Duodenal mucosa (tissue), 2 donors: ENCODE measurements around the gene ADIPOQ.
"Not testable (repeated sequence)": the region's sequence is repeated elsewhere in the genome, so short reads cannot be mapped to it uniquely, and the experiment has no call there.

Experiments
- H3K27ac ChIP-seq: one replicate; pipeline ENCODE4 v1.7.0; 2013; ENCODE audit warnings: low read depth, low read length
- H3K27me3 ChIP-seq, 2 donors: one replicate each; pipeline ENCODE4 v1.7.0; 2013; ENCODE audit warnings: low read length in 2 of 2, control low read depth in 1 of 2; ENCODE audit not compliant: insufficient read depth in 2 of 2, control insufficient read depth in 1 of 2
- H3K36me3 ChIP-seq, 2 donors: one replicate each; pipeline ENCODE4 v1.7.0; 2013; ENCODE audit warnings: low read length in 2 of 2, control low read depth in 1 of 2; ENCODE audit not compliant: insufficient read depth in 2 of 2, control insufficient read depth in 1 of 2
- H3K4me1 ChIP-seq, 2 donors: one replicate each; pipeline ENCODE4 v1.7.0; 2013; ENCODE audit warnings: low read length in 2 of 2, control low read depth in 1 of 2; ENCODE audit not compliant: insufficient read depth in 2 of 2, control insufficient read depth in 1 of 2
- H3K4me3 ChIP-seq, 2 donors: one replicate each; pipeline ENCODE4 v1.7.0; 2013; ENCODE audit warnings: low read length in 2 of 2, low read depth in 1 of 2
- H3K9ac ChIP-seq, 2 donors: one replicate each; pipeline ENCODE4 v1.7.0; 2013; ENCODE audit warnings: low read length in 2 of 2, low read depth in 1 of 2
- H3K9me3 ChIP-seq, 2 donors: one replicate each; pipeline ENCODE4 v1.7.0; 2013; ENCODE audit warnings: low read length in 2 of 2, control low read depth in 1 of 2; ENCODE audit not compliant: control insufficient read depth in 1 of 2

ADIPOQ gene

GRCh38 chr3:186901135-186901734 is 58.7 kb downstream of the ADIPOQ start:
- Histone ChIP-seq H3K27me3 (no peaks in the 10 kb centered on the region), H3K9me3 (peaks cover 0 to 4% of the 10 kb centered on the region in 2 donors), H3K27ac (no peak overlapping the region), H3K9ac (no peak overlapping the region), H3K36me3 (no peaks in the 10 kb centered on the region), H3K4me3 (no peak overlapping the region), H3K4me1 (no peaks in the 10 kb centered on the region)

- Histone ChIP-seq H3K9me3 (peaks cover 0 to 4% of the 10 kb centered on the region in 2 donors), H3K4me3 (no peak overlapping the region), H3K27ac (no peak overlapping the region), H3K4me1 (no peaks in the 10 kb centered on the region), H3K27me3 (no peaks in the 10 kb centered on the region), H3K36me3 (no peaks in the 10 kb centered on the region), H3K9ac (no peak overlapping the region)
Measured at GRCh38 chr3:186902154-186902553, 59.6 kb downstream of the ADIPOQ start.

GRCh38 chr3:186902713-186903112 is 60.2 kb downstream of the ADIPOQ start:
- Histone ChIP-seq H3K4me3 (no peak overlapping the region), H3K9ac (no peak overlapping the region), H3K9me3 (peaks cover 0 to 4% of the 10 kb centered on the region in 2 donors), H3K36me3 (no peaks in the 10 kb centered on the region), H3K27ac (no peak overlapping the region), H3K27me3 (no peaks in the 10 kb centered on the region), H3K4me1 (no peaks in the 10 kb centered on the region)

GRCh38 chr3:186903676-186904075 is 61.2 kb downstream of the ADIPOQ start:
- not testable (repeated sequence) for H3K4me1 ChIP-seq, H3K36me3 ChIP-seq

GRCh38 chr3:186907075-186907474 is 64.6 kb downstream of the ADIPOQ start:
- not testable (repeated sequence) for H3K36me3 ChIP-seq, H3K27ac ChIP-seq, H3K4me3 ChIP-seq, H3K4me1 ChIP-seq, H3K9me3 ChIP-seq, H3K27me3 ChIP-seq, H3K9ac ChIP-seq

More at GRCh38 chr3:186903676-186904075, 61.2 kb downstream of the ADIPOQ start:
- H3K27me3 ChIP-seq, H3K4me3 ChIP-seq, H3K27ac ChIP-seq, H3K9me3 ChIP-seq, H3K9ac ChIP-seq: not testable (repeated sequence)
